Esophagus squamous epithelium (tissue), 5 donors: ENCODE measurements around the gene ABCC12. TPM values are rescaled to one million over a fixed set of nuclear protein-coding genes. Genes with fewer than 3 reads are reported as not detected.

Experiments used
- DNase-seq: peaks from one replicate; lab custom pipeline; 2025; lab: John Stamatoyannopoulos, UW
- H3K27ac ChIP-seq, 4 donors: fragments of 200-600 bp; sonication (generic); one replicate each; pipeline ENCODE4 v1.5.1; 2016 to 2019; ENCODE audit warnings: mild to moderate bottlenecking in 1 of 4
- H3K27me3 ChIP-seq, 4 donors: fragments of 200-600 bp; sonication (generic); 1 replicate in 3 of 4; 2 replicates in 1 of 4; pipeline versions ENCODE4 v1.5.1 to v1.6.0; 2017 to 2021; ENCODE audit warnings: antibody characterized with exemption in 1 of 4
- H3K36me3 ChIP-seq, 3 donors: fragments of 200-600 bp; sonication (generic); one replicate each; pipeline ENCODE4 v1.5.1; 2016 to 2019
- H3K4me1 ChIP-seq, 3 donors: fragments of 200-600 bp; sonication (generic); one replicate each; pipeline ENCODE4 v1.5.1; 2017 to 2019
- H3K4me3 ChIP-seq, 4 donors: fragments of 200-600 bp; sonication (generic); 1 replicate in 3 of 4; 2 replicates in 1 of 4; pipeline ENCODE4 v1.5.1; 2016 to 2019; ENCODE audit warnings: mild to moderate bottlenecking in 2 of 4, moderate library complexity in 1 of 4
- H3K9me3 ChIP-seq, 3 donors: fragments of 200-600 bp; sonication (generic); one replicate each; pipeline ENCODE4 v1.5.1; 2016 to 2019
- POLR2A ChIP-seq, 4 donors: fragments of 450-650 bp; IDR thresholded peaks; one replicate each; pipeline ENCODE4 v1.6.1; 2017; ENCODE audit warnings: antibody characterized with exemption in 4 of 4, mild to moderate bottlenecking in 4 of 4, moderate library complexity in 3 of 4
- WGBS, 2 donors: methylation state at CpG; one replicate each; pipeline ENCODE4 v1.1.5; 2018; 5-methylcytosine and 5-hydroxymethylcytosine counted together
- intact Hi-C: fragments of 100-400 bp; cut with DNase I; formaldehyde crosslinking; loops from one replicate; pipeline ENCODE4 v1.15.0; 2022
- total RNA-seq, 4 donors: library from RNA; depleted of rRNA; stranded (reverse); fragments of >200 nt; gene quantifications; one replicate each; pipeline ENCODE4 v1.1.0, GENCODE V29; 2016
- TF ChIP-seq, protein P1 (sequence below), 6 experiments: fragments of 450-650 bp in 4 of 6; fragments of 200-600 bp in 2 of 6; sonication (generic) in 2 of 6; IDR thresholded peaks; one replicate each; pipeline ENCODE4 v1.5.1; 2016 to 2019; ENCODE audit warnings: antibody characterized with exemption in 6 of 6, mild to moderate bottlenecking in 4 of 6, moderate library complexity in 4 of 6
- donor health status: DM: yes; HTN: yes; CAD: no.

The ABCC12 gene
- not detected for total RNA-seq

- H3K4me3 ChIP-seq, result no peak within 1 kb of the TSS
- TF ChIP-seq POLR2A (IDR thresholded peaks at IDR 0.05), result no peak
- TF ChIP-seq, protein P1, sequence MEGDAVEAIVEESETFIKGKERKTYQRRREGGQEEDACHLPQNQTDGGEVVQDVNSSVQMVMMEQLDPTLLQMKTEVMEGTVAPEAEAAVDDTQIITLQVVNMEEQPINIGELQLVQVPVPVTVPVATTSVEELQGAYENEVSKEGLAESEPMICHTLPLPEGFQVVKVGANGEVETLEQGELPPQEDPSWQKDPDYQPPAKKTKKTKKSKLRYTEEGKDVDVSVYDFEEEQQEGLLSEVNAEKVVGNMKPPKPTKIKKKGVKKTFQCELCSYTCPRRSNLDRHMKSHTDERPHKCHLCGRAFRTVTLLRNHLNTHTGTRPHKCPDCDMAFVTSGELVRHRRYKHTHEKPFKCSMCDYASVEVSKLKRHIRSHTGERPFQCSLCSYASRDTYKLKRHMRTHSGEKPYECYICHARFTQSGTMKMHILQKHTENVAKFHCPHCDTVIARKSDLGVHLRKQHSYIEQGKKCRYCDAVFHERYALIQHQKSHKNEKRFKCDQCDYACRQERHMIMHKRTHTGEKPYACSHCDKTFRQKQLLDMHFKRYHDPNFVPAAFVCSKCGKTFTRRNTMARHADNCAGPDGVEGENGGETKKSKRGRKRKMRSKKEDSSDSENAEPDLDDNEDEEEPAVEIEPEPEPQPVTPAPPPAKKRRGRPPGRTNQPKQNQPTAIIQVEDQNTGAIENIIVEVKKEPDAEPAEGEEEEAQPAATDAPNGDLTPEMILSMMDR (IDR thresholded peaks at IDR 0.05), result no peak
These were observed at the start of gene ABCC12 for GRCh38 chr16:48155926-48156789. ABCC12 (minus strand) TSS chr16:48155993; CDS start chr16:48146424, 9,569 bp downstream.

GRCh38 chr16:48204825-48205151 is 49.0 kb upstream of the ABCC12 start:
- no peaks in the 10 kb centered on the region for H3K36me3 ChIP-seq
- no peak for TF ChIP-seq POLR2A (IDR thresholded peaks at IDR 0.05)
- TF ChIP-seq, protein P1 (IDR thresholded peaks at IDR 0.05), result no peak
- no peak for DNase-seq
- H3K27me3 ChIP-seq, result peaks cover 0 to 4% (median 0%) of the 10 kb centered on the region in 4 donors
- no peak overlapping the region for H3K4me3 ChIP-seq
- no peaks in the 10 kb centered on the region for H3K9me3 ChIP-seq
- WGBS, 2 donors, result 79 to 87% methylated on average over 6 of the region's 6 CpGs
- intact Hi-C loops, result no loop called here
- no peaks in the 10 kb centered on the region for H3K4me1 ChIP-seq
- no peak overlapping the region for H3K27ac ChIP-seq

More at GRCh38 chr16:48155926-48156789, at the start of gene ABCC12:
- H3K9me3 ChIP-seq, result no peaks in the 10 kb centered on the region
- intact Hi-C loops, result loop anchor here (10.0 kb wide), 1 partner anchor 1121 kb away; no protein-coding TSS in a partner anchor
- no peak within 1 kb of the TSS for H3K27ac ChIP-seq
- no peaks in the 10 kb centered on the region for H3K36me3 ChIP-seq
- WGBS, 2 donors, result 47 to 61% methylated on average over 16 to 21 of the region's 24 CpGs
- peaks cover 0 to 40% (median 0%) of the 10 kb centered on the region in 4 donors for H3K27me3 ChIP-seq
- peaks cover 3 to 6% (median 4%) of the 10 kb centered on the region in 3 donors for H3K4me1 ChIP-seq
- no peak for DNase-seq

DNA sequence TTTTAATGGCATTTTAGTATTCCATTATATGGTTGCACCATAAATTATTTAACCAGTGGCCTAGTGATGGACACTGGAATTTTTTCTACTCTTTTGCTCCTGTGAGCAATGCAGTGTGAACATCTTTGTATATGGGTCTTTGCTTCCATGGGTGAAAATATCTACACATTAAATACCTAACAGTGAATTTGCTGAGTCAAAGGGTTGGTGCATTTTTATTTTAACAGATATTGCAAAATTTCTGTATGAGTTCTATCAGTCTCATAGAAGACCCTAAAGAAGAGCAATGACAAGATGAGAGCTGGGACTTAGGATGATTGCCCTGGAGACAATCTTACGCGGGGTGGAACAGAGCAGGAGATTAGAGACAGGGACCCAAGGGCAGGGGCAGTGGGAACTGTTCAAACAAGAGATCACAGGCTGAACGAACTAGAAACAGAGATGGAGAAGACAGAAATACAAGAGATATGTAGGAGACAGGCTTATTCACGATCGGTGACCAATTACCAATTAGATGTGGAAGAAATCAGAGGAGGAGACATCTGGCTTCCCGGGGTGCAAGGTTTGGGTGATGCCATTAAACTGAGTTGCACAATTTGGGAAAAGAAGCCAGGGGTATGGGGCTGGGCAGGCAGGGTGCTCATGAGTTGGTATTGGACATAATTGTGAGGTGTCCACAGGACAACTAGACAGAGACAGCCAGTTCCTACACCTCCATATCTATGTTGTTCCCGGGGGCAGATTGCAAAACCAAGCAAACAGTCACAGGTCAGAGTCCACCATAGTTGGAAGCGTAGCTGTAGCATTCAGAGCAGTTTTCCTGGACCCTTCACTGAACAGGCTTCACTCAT is 48.4 kb upstream of the ABCC12 start:
- DNase-seq, result no peak
- Histone ChIP-seq H3K4me3 (no peak overlapping the region), H3K27me3 (peaks cover 0 to 4% (median 0%) of the 10 kb centered on the region in 4 donors), H3K36me3 (no peaks in the 10 kb centered on the region), H3K27ac (no peak overlapping the region), H3K4me1 (no peaks in the 10 kb centered on the region), H3K9me3 (no peaks in the 10 kb centered on the region)
- 81 to 82% methylated on average over 8 of the region's 8 CpGs for WGBS, 2 donors
- intact Hi-C loops, result no loop called here
- no peak for TF ChIP-seq POLR2A (IDR thresholded peaks at IDR 0.05)
- TF ChIP-seq, protein P1 (IDR thresholded peaks at IDR 0.05), result no peak

DNA sequence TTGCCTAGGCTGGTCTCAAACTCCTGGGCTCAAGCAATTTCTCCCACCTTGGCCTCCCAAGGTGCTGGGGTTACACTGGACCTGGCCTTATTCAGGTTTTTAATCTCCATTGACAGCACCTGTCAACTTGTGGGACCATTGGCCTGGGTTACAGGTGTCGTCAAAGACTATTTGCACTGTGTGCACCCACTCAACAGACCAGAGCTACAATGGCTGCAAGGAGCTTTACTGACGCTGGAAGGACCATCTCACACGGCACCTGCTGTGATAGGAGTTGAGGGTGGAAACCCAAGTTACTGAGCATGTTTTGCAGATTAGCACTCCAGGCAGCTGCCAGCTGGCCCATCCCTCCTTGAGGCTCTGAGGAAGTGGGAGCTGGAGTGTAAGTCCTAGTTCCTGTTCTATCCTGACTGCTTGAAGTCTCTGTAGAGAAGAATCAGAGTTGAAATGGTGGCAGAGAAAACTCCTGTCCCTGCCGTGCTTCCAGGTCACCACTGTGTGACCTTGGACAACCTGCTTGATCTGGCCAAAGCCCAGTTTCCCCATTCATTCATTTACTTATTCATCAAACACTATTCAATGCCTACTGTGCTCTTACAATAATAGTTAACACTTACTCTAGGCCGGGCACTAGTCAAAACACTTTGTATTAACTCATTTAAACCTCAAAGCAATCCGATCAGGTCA is 45.9 kb upstream of the ABCC12 start:
- Histone ChIP-seq H3K36me3 (no peaks in the 10 kb centered on the region), H3K27ac (no peak overlapping the region), H3K4me3 (no peak overlapping the region), H3K9me3 (no peaks in the 10 kb centered on the region), H3K4me1 (no peaks in the 10 kb centered on the region), H3K27me3 (peaks cover 0 to 4% (median 0%) of the 10 kb centered on the region in 4 donors)
- 72 to 81% methylated on average over 4 to 5 of the region's 6 CpGs for WGBS, 2 donors
- TF ChIP-seq, protein P1 (IDR thresholded peaks at IDR 0.05), result no peak
- TF ChIP-seq POLR2A (IDR thresholded peaks at IDR 0.05), result no peak
- intact Hi-C loops, result no loop called here
- no peak for DNase-seq
